Lower leg skin (tissue), 3 donors: ENCODE data around the gene ITPRIPL1.

Experiments
- CTCF ChIP-seq, 3 donors: fragments of 450-650 bp; IDR thresholded peaks; one replicate each; pipeline ENCODE4 v1.5.1; 2016; ENCODE audit warnings: antibody characterized with exemption in 3 of 3, mild to moderate bottlenecking in 3 of 3, moderate library complexity in 2 of 3
- POLR2A ChIP-seq, 2 donors: fragments of 450-650 bp; IDR thresholded peaks; one replicate each; pipeline ENCODE4 v1.6.1; 2016 to 2017; ENCODE audit warnings: antibody characterized with exemption in 2 of 2, mild to moderate bottlenecking in 1 of 2, moderate library complexity in 1 of 2

- TF ChIP-seq CTCF (IDR thresholded peaks at IDR 0.05) = no peak
- no peak for TF ChIP-seq POLR2A (IDR thresholded peaks at IDR 0.05)
Measured at GRCh38 chr2:96344011-96344410, 18.9 kb downstream of the ITPRIPL1 start.
